ENCODE results near the gene CENPB. TPM values are rescaled to one million over a fixed set of nuclear protein-coding genes. Genes with fewer than 3 reads are reported as not detected.

The CENPB gene
- total and polyA plus RNA-seq, 3 donors from 2014 or later: 24.8 to 44.1 (median 32.2) TPM

DNA sequence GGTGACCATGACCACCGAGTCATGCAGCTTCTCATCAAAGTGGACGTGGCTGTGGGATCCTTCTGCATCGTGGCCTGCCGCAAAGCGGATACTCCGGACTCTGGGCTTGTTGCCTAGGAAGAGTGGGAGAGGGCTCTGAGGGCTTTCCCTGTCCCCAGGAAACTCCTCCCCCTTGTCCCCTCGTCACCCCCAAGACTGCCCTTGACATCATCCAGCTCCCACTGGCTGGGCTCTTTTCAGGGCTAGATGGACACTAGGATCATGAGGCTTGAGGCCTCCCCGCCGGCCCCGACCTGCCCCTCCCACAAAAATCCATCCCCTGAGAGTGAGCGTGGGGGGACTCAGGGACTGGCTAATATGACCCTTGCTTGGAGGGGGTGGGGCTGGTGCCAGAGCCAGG lies 28.0 kb downstream of the CENPB start:
- H3K36me3 ChIP-seq (ENCODE audit: low read depth, missing control alignments): no peaks in the 10 kb centered on the region
- intact Hi-C loops (cut with DNase I; ENCODE audit: low total_unique reads): no loop called here
- no peak for TF ChIP-seq POLR2A (IDR thresholded peaks at IDR 0.05)
- TF ChIP-seq, protein P1, sequence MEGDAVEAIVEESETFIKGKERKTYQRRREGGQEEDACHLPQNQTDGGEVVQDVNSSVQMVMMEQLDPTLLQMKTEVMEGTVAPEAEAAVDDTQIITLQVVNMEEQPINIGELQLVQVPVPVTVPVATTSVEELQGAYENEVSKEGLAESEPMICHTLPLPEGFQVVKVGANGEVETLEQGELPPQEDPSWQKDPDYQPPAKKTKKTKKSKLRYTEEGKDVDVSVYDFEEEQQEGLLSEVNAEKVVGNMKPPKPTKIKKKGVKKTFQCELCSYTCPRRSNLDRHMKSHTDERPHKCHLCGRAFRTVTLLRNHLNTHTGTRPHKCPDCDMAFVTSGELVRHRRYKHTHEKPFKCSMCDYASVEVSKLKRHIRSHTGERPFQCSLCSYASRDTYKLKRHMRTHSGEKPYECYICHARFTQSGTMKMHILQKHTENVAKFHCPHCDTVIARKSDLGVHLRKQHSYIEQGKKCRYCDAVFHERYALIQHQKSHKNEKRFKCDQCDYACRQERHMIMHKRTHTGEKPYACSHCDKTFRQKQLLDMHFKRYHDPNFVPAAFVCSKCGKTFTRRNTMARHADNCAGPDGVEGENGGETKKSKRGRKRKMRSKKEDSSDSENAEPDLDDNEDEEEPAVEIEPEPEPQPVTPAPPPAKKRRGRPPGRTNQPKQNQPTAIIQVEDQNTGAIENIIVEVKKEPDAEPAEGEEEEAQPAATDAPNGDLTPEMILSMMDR (IDR thresholded peaks at IDR 0.05): no peak
- no peaks in the 10 kb centered on the region for H3K4me1 ChIP-seq
- no peak overlapping the region for H3K4me3 ChIP-seq
- no peaks in the 10 kb centered on the region for H3K27me3 ChIP-seq
- no peaks in the 10 kb centered on the region for H3K9me3 ChIP-seq
- H3K27ac ChIP-seq: no peak overlapping the region
- no peak for DNase-seq
- 76 to 89% methylated on average over 4 to 11 of the region's 11 CpGs for WGBS, 2 donors

DNA sequence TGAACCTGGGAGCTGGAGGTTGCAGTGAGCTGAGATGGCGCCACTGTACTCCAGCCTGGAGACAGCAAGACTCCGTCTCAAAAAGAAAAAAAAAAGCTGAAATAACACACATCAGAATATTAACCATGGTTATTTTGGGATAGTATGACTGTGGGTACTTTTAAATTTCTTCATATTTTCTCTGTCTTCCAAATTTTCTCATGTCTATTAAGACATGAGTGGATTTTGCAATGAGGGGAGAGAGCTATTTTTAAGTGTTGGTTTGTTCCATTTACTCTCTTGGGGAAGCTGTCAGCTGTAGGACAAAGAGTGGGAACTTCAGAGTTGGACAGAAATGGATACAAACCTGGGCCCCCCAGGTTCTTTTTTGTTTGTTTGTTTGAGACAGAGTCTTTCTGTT lies 29.3 kb downstream of the CENPB start:
- Histone ChIP-seq H3K4me3 (no peak overlapping the region), H3K27me3 (no peaks in the 10 kb centered on the region), H3K4me1 (no peaks in the 10 kb centered on the region), H3K36me3 (ENCODE audit: low read depth, missing control alignments) (no peaks in the 10 kb centered on the region), H3K27ac (no peak overlapping the region), H3K9me3 (no peaks in the 10 kb centered on the region)
- TF ChIP-seq POLR2A (IDR thresholded peaks at IDR 0.05): no peak
- TF ChIP-seq, protein P1 (IDR thresholded peaks at IDR 0.05): no peak
- WGBS, 2 donors: 80 to 89% methylated on average over 2 of the region's 2 CpGs
- no peak for DNase-seq
- intact Hi-C loops (cut with DNase I; ENCODE audit: low total_unique reads): no loop called here

DNA sequence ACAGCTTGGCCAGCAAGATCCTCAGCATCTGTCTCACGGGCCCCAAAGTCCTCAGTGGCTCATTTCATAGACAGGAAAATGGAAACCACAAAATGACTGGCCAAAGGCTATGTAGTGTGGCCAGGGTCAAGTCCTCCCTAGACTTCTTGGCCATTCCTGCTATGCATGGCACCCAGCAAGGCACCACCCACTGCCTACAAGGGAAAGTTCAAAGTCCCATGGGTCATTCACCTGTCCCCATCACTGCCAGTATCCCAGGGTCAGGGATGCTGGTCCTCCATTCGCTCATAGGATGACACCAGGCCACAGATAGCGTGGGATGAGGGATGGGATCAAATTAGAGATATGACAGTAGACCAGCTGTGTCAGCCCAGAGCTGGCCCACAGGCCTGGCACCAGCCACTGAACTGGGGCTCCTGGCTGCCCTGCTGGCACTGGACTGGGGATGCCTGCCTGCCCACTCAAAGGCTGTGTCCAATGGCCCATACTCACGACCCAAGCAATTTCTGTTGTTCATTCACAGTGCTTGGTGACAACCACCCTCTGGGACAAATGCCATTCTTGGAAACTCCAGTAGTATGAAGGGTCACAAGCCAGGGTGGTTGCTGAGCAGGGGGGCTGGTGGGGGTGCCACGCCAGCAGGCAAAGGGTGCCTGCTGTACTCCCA lies 30.6 kb downstream of the CENPB start:
- DNase-seq: no peak
- WGBS, 2 donors: 84 to 93% methylated on average over 3 to 5 of the region's 5 CpGs
- Histone ChIP-seq H3K4me3 (no peak overlapping the region), H3K9me3 (no peaks in the 10 kb centered on the region), H3K4me1 (no peaks in the 10 kb centered on the region), H3K27ac (no peak overlapping the region), H3K36me3 (ENCODE audit: low read depth, missing control alignments) (no peaks in the 10 kb centered on the region), H3K27me3 (no peaks in the 10 kb centered on the region)
- intact Hi-C loops (cut with DNase I; ENCODE audit: low total_unique reads): no loop called here
- TF ChIP-seq POLR2A (IDR thresholded peaks at IDR 0.05): no peak
- TF ChIP-seq, protein P1 (IDR thresholded peaks at IDR 0.05): no peak

DNA sequence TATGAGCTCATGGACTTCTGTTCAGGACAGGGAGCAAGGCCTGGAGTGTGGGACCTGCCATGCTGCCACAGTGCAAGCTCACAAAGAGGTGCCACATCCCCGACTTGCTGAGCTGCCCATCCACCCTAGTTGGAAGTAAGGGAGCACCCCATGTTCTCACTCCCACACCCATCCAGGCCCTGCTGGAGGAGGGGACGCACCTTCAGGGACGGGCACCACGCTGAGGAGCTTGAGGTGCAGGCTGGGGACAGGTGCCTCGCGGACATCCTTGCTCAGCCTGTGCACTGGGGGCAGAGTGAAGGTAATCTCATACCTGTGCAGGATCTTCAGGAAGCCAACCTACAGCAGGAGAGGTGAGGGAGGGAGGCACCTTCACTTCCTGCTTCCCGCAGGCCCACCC lies 31.3 kb downstream of the CENPB start:
- Histone ChIP-seq H3K36me3 (ENCODE audit: low read depth, missing control alignments) (no peaks in the 10 kb centered on the region), H3K27ac (no peak overlapping the region), H3K9me3 (no peaks in the 10 kb centered on the region), H3K4me1 (no peaks in the 10 kb centered on the region), H3K27me3 (no peaks in the 10 kb centered on the region), H3K4me3 (no peak overlapping the region)
- WGBS, 2 donors: 93 to 94% methylated on average over 5 to 6 of the region's 7 CpGs
- no peak for DNase-seq
- TF ChIP-seq, protein P1 (IDR thresholded peaks at IDR 0.05): no peak
- TF ChIP-seq POLR2A (IDR thresholded peaks at IDR 0.05): no peak
- intact Hi-C loops (cut with DNase I; ENCODE audit: low total_unique reads): no loop called here

DNA sequence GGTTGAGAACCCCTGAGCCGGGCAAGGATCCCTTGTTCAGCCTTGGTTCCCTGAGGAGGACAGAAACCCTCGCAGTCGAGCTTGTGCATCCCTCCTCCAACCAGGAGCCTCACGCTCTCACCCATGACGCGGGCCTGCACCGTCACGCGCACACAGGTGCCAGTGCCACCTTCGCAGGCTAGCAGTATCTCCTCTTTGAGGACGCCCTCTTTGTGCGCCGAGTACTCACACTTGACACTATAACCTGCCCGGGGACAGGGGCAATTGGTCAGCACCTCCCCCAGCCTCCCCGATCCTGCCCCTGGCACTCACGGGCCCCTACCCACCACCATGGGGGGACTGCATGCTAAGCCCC lies 32.3 kb downstream of the CENPB start:
- Histone ChIP-seq H3K4me1 (no peaks in the 10 kb centered on the region), H3K4me3 (no peak overlapping the region), H3K27me3 (no peaks in the 10 kb centered on the region), H3K27ac (no peak overlapping the region), H3K36me3 (ENCODE audit: low read depth, missing control alignments) (no peaks in the 10 kb centered on the region), H3K9me3 (no peaks in the 10 kb centered on the region)
- DNase-seq: no peak
- TF ChIP-seq, protein P1 (IDR thresholded peaks at IDR 0.05): no peak
- TF ChIP-seq POLR2A (IDR thresholded peaks at IDR 0.05): no peak
- 91 to 93% methylated on average over 14 to 16 of the region's 16 CpGs for WGBS, 2 donors
- intact Hi-C loops (cut with DNase I; ENCODE audit: low total_unique reads): no loop called here

Measured in testis (tissue), 3 donors.